HG03196 (cell line): ENCODE results near the gene ZFHX3.

Source experiments
- ATAC-seq: cut with Tn5 transposase; IDR thresholded peaks from one replicate; pipeline ENCODE4 v1.9.1; 2021; ENCODE audit not compliant: unreplicated experiment

The ZFHX3 gene

DNA sequence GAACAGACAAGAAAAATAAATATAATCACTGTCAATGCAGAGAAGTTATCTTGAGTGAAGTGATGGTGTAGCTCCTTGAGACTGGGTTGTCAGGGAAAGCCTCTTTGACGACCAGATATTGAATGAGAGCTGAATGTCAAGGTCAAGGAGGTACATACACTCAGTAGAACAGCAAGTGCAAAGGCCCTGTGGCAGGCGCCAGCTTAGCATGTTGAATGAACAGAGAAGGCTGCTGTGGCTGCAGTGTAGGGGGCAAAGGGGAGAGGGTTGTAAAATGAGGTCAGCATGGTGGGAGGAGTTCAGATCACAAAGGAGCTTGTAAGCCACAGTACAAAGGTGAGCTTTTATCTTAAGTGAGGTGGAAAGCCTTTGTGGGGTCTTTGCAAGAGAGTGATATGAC lies 111.5 kb downstream of the ZFHX3 start:
- ATAC-seq = no peak

DNA sequence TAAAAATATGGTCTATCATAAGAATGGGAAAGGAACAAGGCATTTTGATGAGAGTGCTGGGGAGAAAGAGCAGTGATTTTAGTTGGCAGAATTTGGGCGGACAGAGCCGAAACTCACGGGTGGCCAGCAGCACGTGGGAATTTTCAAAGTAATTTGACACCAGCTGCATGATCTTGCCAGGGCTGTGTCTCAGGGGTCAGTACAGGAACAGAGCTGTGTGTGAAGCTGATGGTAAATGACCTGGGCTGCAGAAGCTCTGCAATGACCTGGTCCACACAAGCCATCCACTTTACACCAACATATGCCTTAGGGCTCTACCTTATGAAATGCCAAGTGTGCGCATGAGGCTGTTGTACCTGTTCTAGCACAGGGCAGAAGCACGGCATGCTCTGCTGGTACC lies 112.0 kb downstream of the ZFHX3 start:
- ATAC-seq = no peak

DNA sequence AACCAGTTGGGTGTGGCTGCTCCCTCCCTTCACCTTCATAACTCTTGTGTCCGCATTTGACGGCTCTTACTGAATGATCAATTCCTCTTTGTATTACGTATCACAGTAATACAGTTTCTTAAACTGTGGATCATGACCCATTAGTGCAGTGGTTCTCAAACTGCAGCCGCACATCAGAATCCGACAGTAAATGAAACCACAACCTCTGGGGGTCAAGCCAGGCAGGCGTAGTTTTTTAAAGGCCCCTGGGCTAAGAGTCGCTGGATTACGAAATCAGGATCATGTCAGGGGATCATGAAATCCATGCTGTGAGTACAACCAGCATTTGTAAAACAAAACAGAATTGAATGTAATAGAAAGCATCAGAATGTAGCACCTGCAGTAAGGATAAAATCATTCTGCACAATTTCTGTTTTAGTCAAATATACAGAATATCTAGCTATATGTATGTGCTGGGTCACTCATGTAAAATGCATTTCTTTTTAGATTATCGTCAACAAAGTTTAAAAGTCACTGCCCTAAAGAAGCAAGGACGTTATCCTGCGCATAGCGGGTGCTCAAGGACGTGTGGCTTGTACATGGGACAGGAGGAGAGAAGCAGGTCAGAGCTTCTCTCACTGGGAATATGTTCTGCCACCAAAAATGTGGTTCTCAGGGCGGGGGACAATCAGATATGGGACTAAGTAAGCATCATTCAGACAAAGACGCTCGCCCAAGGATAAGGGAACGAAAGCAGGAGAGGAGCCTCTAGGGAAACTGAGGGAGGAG lies 113.1 kb downstream of the ZFHX3 start:
- no peak for ATAC-seq

DNA sequence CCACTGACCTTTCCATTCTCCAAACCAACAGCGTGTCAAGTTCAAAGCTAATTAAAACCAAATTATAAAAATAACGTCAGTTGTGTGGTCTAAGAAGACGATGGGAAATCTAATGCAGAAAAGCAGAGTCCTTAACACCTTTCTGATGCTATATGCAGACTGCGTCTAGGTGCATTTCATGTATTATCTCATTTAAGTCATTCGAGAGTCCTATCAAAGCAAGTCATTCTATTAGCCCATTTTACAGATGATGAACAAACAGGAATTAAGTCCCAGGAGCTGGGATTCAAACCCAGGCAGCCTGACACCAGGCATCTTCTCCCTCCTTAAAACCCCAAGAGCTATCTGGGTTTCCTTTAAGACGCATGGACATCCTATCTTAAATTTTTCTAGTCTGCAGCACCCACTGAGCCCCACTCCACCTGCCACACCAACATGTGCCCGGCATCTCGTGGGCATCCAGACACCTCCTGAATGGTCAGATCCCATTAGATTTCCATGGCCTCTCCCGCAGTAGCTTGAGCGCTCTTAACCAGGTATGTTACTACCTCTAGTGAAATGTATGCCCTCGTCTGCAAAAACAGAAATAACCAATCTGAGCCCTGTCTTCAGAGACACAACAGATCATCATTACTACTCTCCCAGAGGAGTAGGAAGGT lies 115.1 kb downstream of the ZFHX3 start:
- no peak for ATAC-seq

DNA sequence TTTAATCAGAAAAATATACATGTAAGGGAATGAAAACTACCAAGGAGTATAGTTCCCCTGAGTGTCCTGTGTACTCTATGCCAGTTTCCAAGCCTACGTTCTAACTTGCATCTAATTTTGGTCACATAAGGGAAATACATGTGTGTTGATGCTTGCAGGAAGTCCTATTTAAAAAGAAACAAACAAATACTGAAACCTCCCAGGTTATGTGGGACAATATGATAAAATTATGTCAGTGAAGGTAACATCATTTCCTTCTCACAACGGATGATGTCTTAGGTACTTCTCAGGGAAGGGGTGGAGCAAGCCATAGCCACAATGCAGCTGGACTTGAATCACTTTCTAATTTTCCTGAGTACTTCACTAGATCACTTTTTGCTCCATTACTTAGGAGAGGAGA lies 115.9 kb downstream of the ZFHX3 start:
- no peak for ATAC-seq

DNA sequence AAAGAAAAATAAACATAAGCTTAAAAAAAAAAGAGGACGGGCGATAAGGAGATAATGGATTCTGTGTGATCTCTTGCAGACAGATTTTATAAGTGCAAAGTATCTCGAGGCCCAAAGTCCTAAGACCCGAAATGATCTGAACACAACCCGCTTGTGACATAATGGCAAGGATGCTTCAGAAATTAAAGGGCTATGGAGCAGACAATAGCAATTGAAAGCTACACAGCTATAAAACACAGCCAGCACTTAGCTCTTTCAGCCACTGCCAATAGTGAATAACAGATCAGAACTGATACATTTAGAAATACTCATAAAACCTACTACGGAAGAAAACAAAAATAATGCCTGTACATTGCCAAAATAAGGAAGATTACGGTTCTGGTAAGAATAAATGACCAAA lies 117.5 kb downstream of the ZFHX3 start:
- no peak for ATAC-seq

DNA sequence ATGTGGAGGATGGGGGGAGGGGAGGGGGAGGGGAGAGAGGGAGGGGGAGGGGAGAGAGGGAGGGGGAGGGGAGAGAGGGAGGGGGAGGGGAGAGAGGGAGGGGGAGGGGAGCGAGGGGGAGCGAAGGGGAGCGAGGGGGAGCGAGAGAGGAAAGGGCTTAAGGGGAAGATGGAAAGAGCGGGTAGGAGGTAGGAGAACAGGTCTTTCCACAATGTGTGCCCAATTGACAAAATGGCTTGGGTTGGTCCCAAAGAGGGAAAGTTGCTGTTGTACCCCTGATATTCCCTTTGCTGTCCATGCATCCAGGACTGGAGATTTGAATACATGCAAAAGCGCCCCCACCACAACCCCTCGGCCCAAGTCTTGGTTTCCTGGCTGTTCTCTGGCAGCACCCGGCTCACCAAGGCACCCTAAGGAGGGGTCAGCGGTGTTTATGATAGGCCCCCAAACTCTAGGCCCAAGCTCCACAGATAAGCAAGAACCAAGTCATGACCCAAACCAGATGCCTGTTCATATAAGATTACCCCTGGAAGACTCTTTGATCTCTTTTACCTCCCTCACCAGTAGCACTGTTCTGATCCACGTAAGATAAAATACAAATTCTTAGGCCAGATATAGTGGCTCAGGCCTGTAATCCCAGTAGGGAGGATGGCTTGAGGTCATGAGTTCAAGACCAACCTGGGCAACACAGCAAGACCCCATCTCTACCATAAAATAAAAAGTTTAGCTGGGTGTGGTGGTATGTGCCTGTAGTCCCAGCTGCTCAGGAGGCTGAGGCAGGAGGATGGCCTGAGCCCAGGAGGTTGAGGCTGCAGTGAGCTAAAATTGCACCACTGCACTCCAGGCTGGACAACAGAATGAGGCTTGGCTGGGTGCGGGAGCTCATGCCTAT lies 119.6 kb downstream of the ZFHX3 start:
- ATAC-seq = no peak

DNA sequence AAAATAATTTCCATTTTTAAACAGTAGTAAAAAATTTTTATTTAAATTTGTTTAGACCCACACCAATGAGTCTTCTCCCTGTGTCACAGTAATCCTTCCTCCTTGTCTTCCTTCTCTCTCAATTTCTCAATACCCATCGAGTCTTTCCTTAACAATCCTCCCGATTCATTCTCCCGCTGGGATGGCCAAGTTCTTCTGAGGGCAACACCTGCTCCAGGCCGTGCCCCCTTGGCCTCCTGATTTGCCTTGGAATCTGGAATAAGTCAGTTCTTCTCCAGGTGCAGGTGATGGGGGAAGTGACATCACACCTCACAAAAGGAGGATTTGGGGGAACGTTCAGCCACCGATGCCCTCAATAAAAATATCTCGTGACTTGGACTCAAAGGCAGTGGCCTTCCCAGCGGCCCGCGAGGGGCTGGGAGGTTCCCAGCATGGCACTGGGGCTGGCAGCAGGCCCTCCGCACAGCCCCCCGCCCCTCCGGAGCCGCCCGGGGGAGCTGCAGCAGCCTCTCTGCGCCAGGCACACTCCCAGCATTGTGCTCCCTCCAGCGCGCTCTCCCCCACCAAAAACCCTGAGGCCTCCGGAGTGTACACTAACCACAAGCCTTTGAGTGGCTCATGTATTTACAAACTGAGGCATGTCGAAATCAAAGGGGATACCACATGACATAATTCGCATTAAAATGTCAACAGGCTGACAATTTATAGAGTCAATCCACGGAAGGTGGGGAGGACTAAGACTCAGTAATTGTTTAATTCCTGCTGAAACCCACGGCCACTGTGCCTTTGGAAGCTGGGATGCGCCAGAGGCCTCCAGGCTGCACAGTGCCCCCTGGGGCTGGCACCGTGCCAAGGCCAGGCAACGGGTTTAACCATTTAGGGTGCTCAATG lies 120.5 kb downstream of the ZFHX3 start:
- ATAC-seq = no peak

DNA sequence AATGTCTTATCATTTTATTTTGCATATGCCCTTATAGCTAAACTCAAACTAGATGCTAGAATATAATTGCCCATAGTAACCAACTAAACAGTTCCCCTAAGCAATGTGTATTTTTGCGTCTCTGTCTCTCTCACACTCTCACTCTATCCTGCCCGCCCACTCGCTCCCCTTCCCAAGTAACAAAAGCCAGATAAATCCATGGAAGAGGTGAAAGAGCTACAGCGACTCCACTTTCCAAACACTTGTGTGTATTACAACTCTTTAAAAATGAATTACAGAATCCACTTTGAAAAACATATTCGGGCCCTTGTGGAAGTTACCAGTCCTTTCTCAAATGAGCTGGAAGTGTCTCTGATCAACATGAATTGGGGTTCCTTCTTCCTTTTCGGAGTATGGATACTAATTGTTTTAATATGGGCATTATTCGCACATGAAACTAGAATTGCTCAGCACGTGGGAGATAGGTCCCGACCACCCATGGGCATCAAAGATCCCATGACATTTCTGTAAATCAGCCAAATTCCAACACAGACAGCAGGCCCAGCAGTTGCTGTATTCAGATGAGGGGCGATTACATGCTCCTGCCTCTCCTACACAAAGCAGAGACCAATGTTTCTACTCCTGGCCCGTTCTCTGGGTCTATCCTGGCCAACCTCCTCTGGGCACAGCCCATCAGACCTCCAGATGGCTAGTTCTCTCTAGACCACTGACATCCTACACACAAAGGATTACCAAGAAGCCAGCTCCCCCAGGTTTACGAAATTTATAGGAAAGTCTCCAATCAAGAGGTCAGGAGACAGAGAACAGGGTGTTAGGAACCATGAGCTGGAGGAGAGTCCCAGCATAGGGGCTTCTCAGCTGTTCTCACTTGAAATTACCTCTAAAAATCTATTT lies 121.5 kb downstream of the ZFHX3 start:
- no peak for ATAC-seq

DNA sequence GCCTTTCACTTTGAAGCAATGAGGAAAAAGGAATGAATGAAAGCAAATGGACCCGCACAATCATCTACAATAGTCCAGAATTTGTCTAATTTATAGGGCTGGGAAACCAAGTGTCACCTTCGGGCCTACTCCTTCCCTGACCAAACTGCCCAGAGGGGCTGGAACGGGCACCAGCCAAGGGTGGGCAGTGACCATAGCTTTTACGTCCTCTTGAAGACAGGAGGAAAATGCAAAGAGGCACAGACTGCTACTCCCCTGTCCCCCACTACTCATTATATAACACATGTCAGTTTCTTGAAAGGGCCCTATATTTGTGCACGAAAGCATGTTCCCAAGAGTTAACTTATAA lies 122.3 kb downstream of the ZFHX3 start:
- no peak for ATAC-seq

DNA sequence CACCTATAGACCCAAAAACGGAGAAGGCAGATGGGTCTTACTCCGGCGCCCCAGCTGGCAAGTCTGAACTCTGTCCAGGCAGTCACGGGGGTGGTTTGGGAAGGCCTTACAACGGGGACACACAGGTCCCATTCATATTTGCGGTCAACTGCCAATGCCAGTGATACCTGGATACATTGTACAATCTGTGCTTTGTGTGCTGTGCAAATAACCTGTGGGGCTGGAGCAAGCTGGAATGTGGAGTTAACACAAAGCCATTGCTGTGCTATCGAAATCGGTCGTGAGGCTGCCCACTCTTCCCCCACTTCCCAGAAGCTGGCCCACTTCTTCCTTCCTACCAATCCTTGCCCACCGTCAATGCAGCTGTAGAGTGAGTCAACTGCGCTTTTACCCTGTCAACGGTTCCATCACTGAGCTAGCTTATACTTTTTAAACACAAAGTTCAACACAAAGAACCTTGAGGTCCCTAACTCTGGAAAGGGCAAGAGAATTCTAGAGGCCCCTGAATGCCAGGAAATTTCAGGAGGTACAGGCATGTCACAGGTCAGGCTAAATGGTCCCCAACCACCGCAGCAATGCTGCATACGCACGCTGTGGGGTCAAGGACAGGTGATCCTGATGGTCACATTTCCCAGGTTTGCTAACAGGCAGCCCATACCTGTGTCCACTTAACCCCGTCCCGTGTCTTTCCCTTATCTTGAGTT lies 122.8 kb downstream of the ZFHX3 start:
- no peak for ATAC-seq

DNA sequence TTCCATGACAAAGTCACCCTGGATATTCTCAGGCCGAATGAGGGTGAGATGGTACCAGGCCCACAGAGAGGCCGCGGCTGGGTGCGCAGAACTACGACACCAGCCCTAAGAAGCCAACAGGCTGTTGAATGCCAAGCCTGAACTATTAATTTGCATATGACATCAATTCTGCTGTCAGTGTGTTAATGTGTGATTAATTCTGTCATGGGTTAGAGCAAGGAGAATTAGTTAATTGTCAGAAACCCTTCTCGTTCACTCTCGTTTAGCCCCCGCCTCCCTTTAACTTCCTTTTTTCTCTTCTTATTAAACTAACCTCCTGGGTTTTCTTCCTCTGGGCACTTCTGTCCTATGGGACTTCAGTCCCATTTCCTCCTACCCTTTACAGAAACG lies 123.4 kb downstream of the ZFHX3 start:
- no peak for ATAC-seq

DNA sequence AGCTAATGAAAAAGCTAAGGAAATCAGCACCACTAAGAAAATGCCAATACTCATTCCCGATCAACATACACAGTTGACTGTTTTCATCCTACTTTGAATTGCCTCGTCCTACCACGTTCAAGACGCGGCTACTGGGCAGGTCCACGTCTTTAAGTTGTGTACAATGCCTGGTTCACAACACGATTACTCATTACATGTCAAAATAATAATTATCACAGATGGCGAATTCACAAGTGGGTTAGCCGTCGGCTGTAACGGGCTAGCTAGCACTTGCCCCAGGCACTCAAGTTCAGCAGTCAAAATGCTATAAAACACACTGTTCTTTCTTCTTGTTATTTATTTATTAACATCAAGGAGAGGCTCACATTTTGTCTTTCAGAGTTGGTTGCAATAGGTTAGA lies 124.2 kb downstream of the ZFHX3 start:
- no peak for ATAC-seq

DNA sequence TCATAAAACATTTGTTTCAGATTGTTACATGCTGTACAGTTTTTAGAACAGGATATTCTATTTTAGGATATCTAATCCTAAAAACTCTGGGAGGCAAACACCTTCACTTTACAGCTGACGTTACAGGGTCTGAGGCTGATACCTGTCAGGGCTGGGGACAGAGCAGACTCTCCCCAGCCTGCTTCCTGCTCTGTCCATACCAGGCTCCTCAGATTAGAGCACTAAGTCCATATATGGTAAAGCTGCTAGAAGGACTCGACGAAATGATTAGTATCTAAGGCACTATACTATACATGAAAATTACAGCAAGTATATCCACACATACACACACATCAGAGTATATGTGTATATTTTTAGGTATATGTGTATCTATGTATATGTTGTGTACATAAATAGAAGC lies 125.2 kb downstream of the ZFHX3 start:
- no peak for ATAC-seq

DNA sequence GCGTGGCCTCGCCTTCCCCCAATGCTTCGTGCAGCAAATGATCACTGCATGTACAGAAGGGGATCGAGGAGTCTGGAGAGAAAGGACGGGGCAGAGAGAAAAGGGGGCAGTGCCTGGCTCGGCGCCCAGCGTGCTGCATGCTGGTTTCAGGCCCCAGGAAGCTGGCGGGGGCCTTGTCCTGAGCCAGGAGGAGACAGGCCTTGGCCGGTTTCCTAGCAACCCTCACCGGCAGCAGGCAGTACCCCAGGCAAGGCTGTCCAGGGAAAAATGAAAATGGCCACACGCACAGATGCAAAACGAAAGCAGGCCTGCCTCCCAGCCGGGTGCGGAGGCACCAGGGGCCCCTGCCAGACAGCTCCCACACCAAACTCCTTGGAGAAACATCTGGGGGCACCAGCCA lies 126.3 kb downstream of the ZFHX3 start:
- ATAC-seq = no peak

DNA sequence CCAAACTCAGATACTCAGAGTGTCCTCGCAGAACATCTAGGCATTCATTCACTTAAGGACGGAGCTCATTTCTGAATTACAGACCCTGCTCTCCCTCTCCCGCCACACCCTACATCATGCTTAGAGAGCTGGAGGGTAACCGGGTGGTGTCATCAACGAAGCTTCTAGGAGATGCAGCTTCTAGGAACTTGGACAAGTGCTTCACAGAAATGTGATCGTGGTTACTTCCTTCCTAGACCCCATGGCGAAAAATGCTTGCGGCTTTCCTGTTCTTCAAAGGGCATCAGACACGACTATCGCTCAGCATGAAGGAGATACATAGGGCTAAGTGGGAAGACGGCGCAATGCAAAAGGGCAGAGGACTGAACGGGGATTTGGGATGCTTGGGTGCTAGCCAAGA lies 126.8 kb downstream of the ZFHX3 start:
- ATAC-seq = no peak

DNA sequence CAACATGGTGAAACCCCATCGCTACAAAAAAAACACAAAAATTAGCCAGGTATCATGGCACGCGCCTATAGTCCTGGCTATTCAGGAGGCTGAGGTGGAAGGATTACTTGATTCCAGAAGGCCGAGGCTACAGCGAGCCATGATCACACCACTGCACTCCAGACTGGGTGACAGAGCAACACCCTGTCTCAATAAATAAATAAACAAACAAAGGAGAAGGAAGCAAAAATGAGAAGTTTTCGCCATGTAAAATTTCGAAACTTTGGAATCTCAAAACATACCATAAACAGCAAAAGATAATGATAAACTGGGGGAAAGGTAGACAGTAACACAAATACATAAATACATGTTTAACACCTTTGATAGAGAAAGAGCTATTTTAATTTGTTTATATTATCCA lies 130.9 kb downstream of the ZFHX3 start:
- ATAC-seq = no peak

DNA sequence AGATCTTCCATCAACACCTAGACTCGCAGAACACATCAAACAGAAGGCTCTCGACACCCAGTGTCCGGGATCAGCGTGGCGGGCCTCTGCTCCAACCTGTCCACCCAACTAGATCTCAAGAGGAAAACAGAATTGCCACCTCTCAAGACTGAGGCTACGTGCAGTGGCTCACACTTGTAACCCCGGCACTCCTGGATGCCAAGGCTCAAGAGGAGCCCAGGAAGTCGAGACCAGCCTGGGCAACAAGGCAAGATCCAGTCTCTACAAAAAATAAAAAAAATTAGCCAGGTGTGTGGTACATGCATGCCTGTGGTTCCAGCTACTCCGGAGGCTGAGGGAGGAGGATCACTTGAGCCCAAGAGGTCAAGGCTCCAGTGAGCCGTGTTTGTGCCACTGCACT lies 132.6 kb downstream of the ZFHX3 start:
- no peak for ATAC-seq

DNA sequence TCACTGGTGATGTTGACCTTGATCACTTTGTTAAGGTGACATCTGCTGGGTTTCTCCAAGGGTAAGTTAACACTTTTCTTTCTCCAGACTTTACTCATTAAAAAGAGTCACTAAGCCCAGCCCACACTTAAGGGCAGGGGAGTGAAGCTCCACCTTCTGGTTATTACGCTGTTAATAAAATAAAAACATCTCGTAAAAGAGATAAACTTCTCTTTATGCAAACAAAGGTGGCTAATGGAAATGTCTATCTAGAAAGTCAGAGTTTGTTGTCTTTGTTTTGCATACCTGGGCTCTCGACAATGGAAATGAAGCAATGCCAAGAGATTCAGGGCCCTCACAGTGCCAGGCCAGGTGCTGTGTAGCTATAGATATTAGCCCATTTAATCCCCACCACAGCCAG lies 134.4 kb downstream of the ZFHX3 start:
- ATAC-seq = no peak
